Panc1 (cell line): ENCODE results near the gene RC3H1. TPM values are rescaled to one million over a fixed set of nuclear protein-coding genes. Genes with fewer than 3 reads are reported as not detected.

Experiments
- ATAC-seq: fragments of 200-7000 bp; cut with Tn5 transposase; 2 replicates; pipeline ENCODE4 v1.9.1; 2020; ENCODE audit warnings: mild to moderate bottlenecking, moderate library complexity
- BruUV-seq: library from RNA; stranded (reverse); fragments of 400-500 nt; replicated peaks from 2 replicates; lab custom pipeline; 2021; lab: Mats Ljungman, UMichigan
- CTCF ChIA-PET: fragments of 300-600 bp; sonication (Branson Sonifier 250); formaldehyde crosslinking; loops from one replicate; lab custom pipeline; 2022; ENCODE audit warnings: antibody characterized with exemption; lab: Charles Lee
- POLR2A ChIA-PET: fragments of 300-600 bp; sonication (Branson Sonifier 250); formaldehyde crosslinking; loops from one replicate; lab custom pipeline; 2022; ENCODE audit warnings: antibody characterized with exemption; lab: Charles Lee
- DNase-seq: peaks from one replicate; pipeline ENCODE4 v3.0.0-alpha.2; 2010; ENCODE audit warnings: low read depth, low spot score
- H3K27ac ChIP-seq: 2 replicates; pipeline ENCODE4 v1.5.1; 2011; ENCODE audit warnings: mild to moderate bottlenecking, low read length, inconsistent platforms
- H3K27me3 ChIP-seq: fragments of 200-500 bp; sonication (Bioruptor generic); 2 replicates; pipeline ENCODE4 v1.6.0; 2014; ENCODE audit warnings: low read length, inconsistent platforms; ENCODE audit not compliant: control insufficient read depth, insufficient read depth
- H3K36me3 ChIP-seq: fragments of 200-500 bp; sonication (Bioruptor generic); 2 replicates; pipeline ENCODE4 v1.5.1; 2014; ENCODE audit warnings: inconsistent platforms, mild to moderate bottlenecking, low read length, moderate library complexity; ENCODE audit not compliant: control insufficient read depth, insufficient read depth
- H3K4me1 ChIP-seq: 2 replicates; pipeline ENCODE4 v1.5.1; 2011; ENCODE audit warnings: inconsistent platforms, mild to moderate bottlenecking, low read length, moderate library complexity; ENCODE audit not compliant: control insufficient read depth, insufficient read depth
- H3K4me3 ChIP-seq, 2 experiments: 2 replicates each; pipeline ENCODE4 v1.5.1; 2011 to 2012; ENCODE audit warnings: low read depth in 2 of 2, low read length in 2 of 2, mild to moderate bottlenecking in 2 of 2, inconsistent platforms in 1 of 2, moderate library complexity in 1 of 2
- H3K9me3 ChIP-seq: fragments of 200-500 bp; sonication (Bioruptor generic); 2 replicates; pipeline ENCODE4 v1.5.1; 2014; ENCODE audit warnings: low read depth, mild to moderate bottlenecking, inconsistent platforms, low read length, moderate library complexity; ENCODE audit not compliant: control insufficient read depth, insufficient read depth
- CTCF ChIP-seq: fragments of 450-650 bp; IDR thresholded peaks from 2 replicates; pipeline ENCODE4 v1.5.1; 2017; ENCODE audit warnings: mild to moderate bottlenecking
- POLR2AphosphoS5 ChIP-seq: IDR thresholded peaks from 2 replicates; pipeline ENCODE4 v1.6.1; 2012; ENCODE audit warnings: mild to moderate bottlenecking, low read depth, low read length, moderate library complexity
- REST ChIP-seq, 2 experiments: IDR thresholded peaks; 2 replicates each; pipeline ENCODE4 v1.6.1; 2011 to 2012; ENCODE audit warnings: low read depth in 2 of 2, control low read depth in 1 of 2, low read length in 1 of 2, mild to moderate bottlenecking in 1 of 2, moderate library complexity in 1 of 2; ENCODE audit not compliant: insufficient read depth in 1 of 2
- SIN3A ChIP-seq: IDR thresholded peaks from 2 replicates; pipeline ENCODE4 v1.6.1; 2012; ENCODE audit warnings: low read depth, mild to moderate bottlenecking, low read length, moderate library complexity, borderline replicate concordance; ENCODE audit not compliant: insufficient read depth
- TCF7L2 ChIP-seq: IDR thresholded peaks from 2 replicates; pipeline ENCODE4 v1.6.1; 2011; ENCODE audit warnings: mild to moderate bottlenecking, low read depth, low read length, inconsistent platforms
- in situ Hi-C: cut with HindIII; loops from 2 replicates; pipeline ENCODE4 v1.10.0; 2016; ENCODE audit warnings: low sequenced_read_pairs, low pct_unique_long_range_greater_than_20kb
- intact Hi-C: fragments of 100-400 bp; cut with micrococcal nuclease; formaldehyde crosslinking; loops from one replicate; pipeline ENCODE4 v1.10.0; 2022; ENCODE audit not compliant: unreplicated experiment
- total RNA-seq: library from RNA; stranded (reverse); gene quantifications from one replicate; pipeline ENCODE4 v1.2.1, GENCODE V29; 2021; ENCODE audit not compliant: unreplicated experiment

RC3H1 gene
- total RNA-seq, 1 experiment from 2014 or later, result 21.4 TPM

GRCh38 chr1:173997791-173998190 lies 24.4 kb downstream of the RC3H1 start:
- ATAC-seq (no peak), DNase-seq (no peak)
- BruUV-seq, result no TSS peak
- ChIA-PET CTCF (interaction anchor here (1.6 kb wide), 1 partner anchor 220 kb away, joined by 3 read pairs; no protein-coding TSS in a partner anchor), POLR2A (no interaction called here)
- in situ Hi-C loops (no loop called here), intact Hi-C loops (no loop called here)
- Histone ChIP-seq H3K27me3 (no peaks in the 10 kb centered on the region), H3K9me3 (no peaks in the 10 kb centered on the region), H3K36me3 (no peaks in the 10 kb centered on the region), H3K4me3 (no peak overlapping the region), H3K4me1 (no peaks in the 10 kb centered on the region; the same call in none of the 2 replicates), H3K27ac (no peak overlapping the region)
- TF ChIP-seq SIN3A, result no peak
- no peak for TF ChIP-seq CTCF
- no peak for TF ChIP-seq TCF7L2
- no peak for TF ChIP-seq POLR2AphosphoS5
- no peak for TF ChIP-seq REST (IDR thresholded peaks at IDR 0.05; ENCODE audit: insufficient read depth in 1 of 2, low read depth in 2 of 2, low read length in 1 of 2)

GRCh38 chr1:173996995-173997394 lies 25.2 kb downstream of the RC3H1 start:
- intact Hi-C loops, result no loop called here
- ATAC-seq, result no peak
- H3K27ac ChIP-seq, result no peak overlapping the region
- H3K9me3 ChIP-seq, result no peaks in the 10 kb centered on the region
- H3K4me1 ChIP-seq, result no peaks in the 10 kb centered on the region; the same call in none of the 2 replicates
- BruUV-seq, result no TSS peak
- no peak overlapping the region for H3K4me3 ChIP-seq
- in situ Hi-C loops, result no loop called here
- no peak for TF ChIP-seq REST (IDR thresholded peaks at IDR 0.05; ENCODE audit: insufficient read depth in 1 of 2, low read depth in 2 of 2, low read length in 1 of 2)
- no peak for TF ChIP-seq SIN3A
- TF ChIP-seq POLR2AphosphoS5, result no peak
- no peak for TF ChIP-seq CTCF
- no peak for TF ChIP-seq TCF7L2
- H3K27me3 ChIP-seq, result no peaks in the 10 kb centered on the region
- no peaks in the 10 kb centered on the region for H3K36me3 ChIP-seq
- DNase-seq, result no peak
- ChIA-PET POLR2A (no interaction called here), CTCF (no interaction called here)
